ENCODE results near the gene HOXC9.

The HOXC9 gene

GRCh38 chr12:54010053-54010971, 10.4 kb downstream of the HOXC9 start (continued):
- 0 out of 2 replicates have a peak, but pooled peaks have one; percentile 6 for TF ChIP-seq PATZ1 (tag by site-specific recombination; IDR thresholded peaks at IDR 0.05)
- TF ChIP-seq ZNF704 (tag by site-specific recombination; IDR thresholded peaks at IDR 0.05), result no peak
- TF ChIP-seq SCRT2 (tag by site-specific recombination; IDR thresholded peaks at IDR 0.05), result peak; percentile 56; the same call in 1 of the 2 replicates
- TF ChIP-seq ZBTB1 (tag by site-specific recombination; IDR thresholded peaks at IDR 0.05), result no peak
- no peak for TF ChIP-seq ZFP69B (tag by site-specific recombination; IDR thresholded peaks at IDR 0.05)
- TF ChIP-seq ZNF561 (tag by site-specific recombination; IDR thresholded peaks at IDR 0.05; ENCODE audit: borderline replicate concordance), result 0 out of 2 replicates have a peak, but pooled peaks have one; percentile 24
- TF ChIP-seq MYNN (tag by site-specific recombination; IDR thresholded peaks at IDR 0.05; ENCODE audit: borderline replicate concordance), result no peak
- no peak for TF ChIP-seq PRDM4 (tag by site-specific recombination; IDR thresholded peaks at IDR 0.05)
- no peak for TF ChIP-seq ZSCAN5A (tag by site-specific recombination; IDR thresholded peaks at IDR 0.05)
- TF ChIP-seq ZNF530 (tag by site-specific recombination; IDR thresholded peaks at IDR 0.05; ENCODE audit: low read depth), result no peak
- peak; percentile 28; the same call in 1 of the 2 replicates for TF ChIP-seq ZBTB10 (tag by site-specific recombination; IDR thresholded peaks at IDR 0.05)
- TF ChIP-seq ZNF544 (tag by site-specific recombination; IDR thresholded peaks at IDR 0.05), result no peak
- no peak for TF ChIP-seq ZNF692 (tag by site-specific recombination; IDR thresholded peaks at IDR 0.05)
- TF ChIP-seq ZNF362 (tag by site-specific recombination; IDR thresholded peaks at IDR 0.05), result no peak
- peak; percentile 16; the same call in 1 of the 2 replicates for TF ChIP-seq ZSCAN30 (tag by site-specific recombination; IDR thresholded peaks at IDR 0.05)
- TF ChIP-seq ZNF184 (tag by site-specific recombination; IDR thresholded peaks at IDR 0.05), result no peak
- TF ChIP-seq ZNF707 (tag by site-specific recombination; IDR thresholded peaks at IDR 0.05), result no peak
- TF ChIP-seq BCL11A (tag by site-specific recombination; IDR thresholded peaks at IDR 0.05; ENCODE audit: low read depth), result 0 out of 2 replicates have a peak, but pooled peaks have one; percentile 39
- TF ChIP-seq ZSCAN4 (tag by site-specific recombination; IDR thresholded peaks at IDR 0.05), result no peak
- TF ChIP-seq ZNF292 (tag by site-specific recombination; IDR thresholded peaks at IDR 0.05; ENCODE audit: borderline replicate concordance, low read depth), result no peak
- TF ChIP-seq ZNF639 (tag by site-specific recombination; IDR thresholded peaks at IDR 0.05), result no peak

Measured in HEK293 (cell line).